ENCODE results near the gene KLF3.

Gene KLF3

GRCh38 chr4:38747629-38748028 lies 83.6 kb downstream of the KLF3 start:
- no peak for DNase-seq

- DNase-seq: no peak
Measured at GRCh38 chr4:38749336-38749735, 85.3 kb downstream of the KLF3 start.

Measured in Kasumi-1 (cell line).